Coronary artery (tissue), 2 donors: ENCODE measurements around the gene GDF10.

Source experiments
- DNase-seq: peaks from one replicate; pipeline ENCODE4 v3.0.0-alpha.2; 2017; ENCODE audit warnings: low spot score
- H3K27ac ChIP-seq, 2 donors: fragments of 200-600 bp; sonication (generic); one replicate each; pipeline ENCODE4 v1.5.1; 2016 to 2019
- H3K4me3 ChIP-seq: fragments of 200-600 bp; sonication (generic); 2 replicates; pipeline ENCODE4 v1.5.1; 2016; ENCODE audit warnings: mild to moderate bottlenecking, moderate library complexity
- TF ChIP-seq, protein P1 (sequence below): fragments of 200-600 bp; sonication (generic); IDR thresholded peaks from one replicate; pipeline ENCODE4 v1.5.1; 2019; ENCODE audit warnings: antibody characterized with exemption

GDF10 gene

DNA sequence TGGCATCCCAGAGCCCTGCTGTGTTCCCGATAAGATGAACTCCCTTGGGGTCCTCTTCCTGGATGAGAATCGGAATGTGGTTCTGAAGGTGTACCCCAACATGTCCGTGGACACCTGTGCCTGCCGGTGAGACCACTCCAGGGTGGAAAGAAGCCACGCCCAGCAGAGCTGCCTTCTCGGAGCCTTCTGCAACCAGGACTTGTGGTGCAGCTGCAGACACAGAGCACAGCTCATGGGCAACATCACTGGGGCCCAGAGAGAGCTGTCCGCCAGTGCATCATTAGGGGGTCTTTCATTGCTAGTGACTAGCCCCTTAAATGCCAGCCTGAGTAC is 12.6 kb downstream of the GDF10 start:
- H3K27ac ChIP-seq = no peak overlapping the region

DNA sequence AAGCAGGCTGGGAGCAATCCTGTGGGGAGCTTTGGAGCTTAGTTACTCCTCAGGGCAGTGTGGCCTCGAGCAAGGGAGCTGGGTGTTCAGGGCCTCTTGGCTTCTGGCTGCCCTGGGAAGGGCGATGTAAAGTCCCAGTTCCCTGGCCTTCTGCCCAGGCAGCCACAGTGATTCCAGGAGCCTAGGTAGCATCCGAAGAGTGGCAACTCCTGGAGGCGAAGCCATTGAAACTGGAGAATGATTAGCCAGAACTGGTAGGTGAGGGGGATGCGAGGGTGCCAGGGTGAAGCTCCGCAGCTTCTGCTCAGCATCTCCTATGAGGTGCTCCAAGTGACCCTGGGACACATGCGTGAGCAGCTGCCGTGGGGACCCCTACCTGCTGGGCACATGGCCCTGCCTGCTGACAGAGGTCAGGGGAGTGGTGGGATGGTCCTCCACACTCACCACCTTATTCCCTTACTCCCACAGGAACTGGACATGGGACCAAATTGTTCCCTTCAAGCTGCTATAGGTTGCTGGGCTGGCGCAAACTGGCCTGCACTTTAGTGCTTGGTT is 14.5 kb downstream of the GDF10 start:
- TF ChIP-seq, protein P1, sequence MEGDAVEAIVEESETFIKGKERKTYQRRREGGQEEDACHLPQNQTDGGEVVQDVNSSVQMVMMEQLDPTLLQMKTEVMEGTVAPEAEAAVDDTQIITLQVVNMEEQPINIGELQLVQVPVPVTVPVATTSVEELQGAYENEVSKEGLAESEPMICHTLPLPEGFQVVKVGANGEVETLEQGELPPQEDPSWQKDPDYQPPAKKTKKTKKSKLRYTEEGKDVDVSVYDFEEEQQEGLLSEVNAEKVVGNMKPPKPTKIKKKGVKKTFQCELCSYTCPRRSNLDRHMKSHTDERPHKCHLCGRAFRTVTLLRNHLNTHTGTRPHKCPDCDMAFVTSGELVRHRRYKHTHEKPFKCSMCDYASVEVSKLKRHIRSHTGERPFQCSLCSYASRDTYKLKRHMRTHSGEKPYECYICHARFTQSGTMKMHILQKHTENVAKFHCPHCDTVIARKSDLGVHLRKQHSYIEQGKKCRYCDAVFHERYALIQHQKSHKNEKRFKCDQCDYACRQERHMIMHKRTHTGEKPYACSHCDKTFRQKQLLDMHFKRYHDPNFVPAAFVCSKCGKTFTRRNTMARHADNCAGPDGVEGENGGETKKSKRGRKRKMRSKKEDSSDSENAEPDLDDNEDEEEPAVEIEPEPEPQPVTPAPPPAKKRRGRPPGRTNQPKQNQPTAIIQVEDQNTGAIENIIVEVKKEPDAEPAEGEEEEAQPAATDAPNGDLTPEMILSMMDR = no peak
- H3K27ac ChIP-seq = no peak overlapping the region
- no peak for DNase-seq
- no peak overlapping the region for H3K4me3 ChIP-seq

More for the DNA sequence above, 12.6 kb downstream of the GDF10 start:
- DNase-seq = no peak
- no peak overlapping the region for H3K4me3 ChIP-seq
- TF ChIP-seq, protein P1 = no peak

DNA sequence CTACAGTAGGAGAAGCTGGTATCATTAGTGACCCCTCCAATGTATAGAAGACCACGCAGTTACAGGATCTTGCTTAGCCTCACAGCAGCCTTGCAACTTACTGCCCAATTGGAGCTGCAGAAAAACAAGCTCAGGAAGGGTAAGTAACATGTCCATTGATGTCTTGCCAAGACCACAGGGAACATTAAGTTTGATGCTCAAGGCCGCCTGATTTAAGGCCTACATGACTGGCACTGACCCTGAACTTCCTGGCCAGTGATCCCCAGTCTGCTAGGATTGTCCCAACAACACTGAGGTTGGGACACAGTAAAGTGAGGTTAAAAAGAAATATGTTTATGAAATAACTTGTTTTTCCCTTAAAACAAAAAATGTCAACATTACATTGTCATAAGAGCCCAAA is 15.4 kb downstream of the GDF10 start:
- Histone ChIP-seq H3K27ac (no peak overlapping the region), H3K4me3 (no peak overlapping the region)
- no peak for DNase-seq
- TF ChIP-seq, protein P1 = no peak

DNA sequence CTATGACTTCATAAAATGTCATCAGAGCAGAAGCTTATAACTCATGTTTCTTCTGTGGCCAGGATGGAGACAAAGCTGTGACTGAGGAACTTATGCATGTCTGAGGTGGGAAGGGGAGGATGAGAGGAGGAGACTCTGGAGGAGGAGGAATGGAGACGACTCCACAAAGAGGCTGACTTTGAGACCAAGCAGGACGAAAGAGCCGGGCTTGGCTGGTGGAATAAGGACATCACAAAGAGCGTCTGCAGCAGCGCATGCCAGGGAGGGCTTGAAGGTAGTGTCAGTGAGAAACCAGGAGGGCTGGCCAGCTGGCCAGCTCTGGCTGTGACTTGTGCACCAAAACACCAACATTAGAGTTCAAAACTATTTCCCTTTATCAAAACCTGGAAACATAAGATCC is 16.1 kb downstream of the GDF10 start:
- no peak for DNase-seq
- H3K4me3 ChIP-seq = no peak overlapping the region
- no peak overlapping the region for H3K27ac ChIP-seq
- TF ChIP-seq, protein P1 = no peak

GRCh38 chr10:47317251-47317650 is 17.3 kb downstream of the GDF10 start:
- H3K4me3 ChIP-seq = no peak overlapping the region
- no peak for DNase-seq

DNA sequence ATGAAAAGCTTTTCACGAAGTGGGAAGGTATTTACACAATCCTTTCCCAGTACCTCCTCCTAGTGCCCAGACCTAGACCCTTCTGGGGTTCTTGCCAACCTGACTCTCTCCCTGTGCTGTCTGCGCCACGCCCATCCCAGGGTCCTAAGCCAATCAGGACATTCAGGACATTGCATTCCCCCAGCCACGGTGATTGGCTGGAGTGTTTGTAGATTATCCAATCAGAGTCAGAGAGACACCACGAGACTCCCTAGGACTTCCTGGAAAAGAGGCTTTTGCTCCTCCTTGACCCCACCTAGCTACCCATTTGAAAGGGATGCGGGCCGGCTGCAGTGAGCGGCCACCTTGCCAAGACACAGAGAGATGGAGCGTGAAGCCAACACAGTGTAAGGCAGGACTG is 18.7 kb downstream of the GDF10 start:
- TF ChIP-seq, protein P1 = no peak
- no peak overlapping the region for H3K4me3 ChIP-seq
- DNase-seq = no peak

More at GRCh38 chr10:47317251-47317650, 17.3 kb downstream of the GDF10 start:
- TF ChIP-seq, protein P1 = no peak
- H3K27ac ChIP-seq = no peak overlapping the region

DNA sequence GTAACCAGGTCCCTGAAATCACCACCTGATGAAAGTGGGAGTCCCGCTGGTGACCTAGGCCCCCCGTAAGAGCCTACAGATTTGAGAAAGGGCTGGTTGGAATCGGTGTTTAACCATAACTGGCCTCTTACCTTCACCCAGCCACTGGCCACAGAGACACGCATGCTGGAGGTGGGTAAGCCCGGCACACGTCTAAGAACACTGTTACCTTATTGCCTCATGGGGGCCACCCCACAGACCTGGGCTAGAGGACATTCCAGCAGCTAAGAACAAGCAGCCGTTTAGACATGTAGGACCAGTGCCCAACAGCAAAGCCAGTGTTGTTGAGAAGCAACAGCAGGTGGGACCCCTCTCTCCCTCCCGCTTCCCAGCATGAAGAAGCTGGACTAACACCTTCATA is 19.8 kb downstream of the GDF10 start:
- Histone ChIP-seq H3K27ac (no peak overlapping the region), H3K4me3 (no peak overlapping the region)
- TF ChIP-seq, protein P1 = no peak
- no peak for DNase-seq

More for the DNA sequence above, 18.7 kb downstream of the GDF10 start:
- H3K27ac ChIP-seq = no peak overlapping the region
